GM19455 (cell line): ENCODE results near the gene PRKAG1.
"Not testable (repeated sequence)": the region's sequence is repeated elsewhere in the genome, so short reads cannot be mapped to it uniquely, and the experiment has no call there.

Experiments used
- ATAC-seq: cut with Tn5 transposase; IDR thresholded peaks from one replicate; pipeline ENCODE4 v1.9.1; 2021; ENCODE audit not compliant: unreplicated experiment

Gene PRKAG1

DNA sequence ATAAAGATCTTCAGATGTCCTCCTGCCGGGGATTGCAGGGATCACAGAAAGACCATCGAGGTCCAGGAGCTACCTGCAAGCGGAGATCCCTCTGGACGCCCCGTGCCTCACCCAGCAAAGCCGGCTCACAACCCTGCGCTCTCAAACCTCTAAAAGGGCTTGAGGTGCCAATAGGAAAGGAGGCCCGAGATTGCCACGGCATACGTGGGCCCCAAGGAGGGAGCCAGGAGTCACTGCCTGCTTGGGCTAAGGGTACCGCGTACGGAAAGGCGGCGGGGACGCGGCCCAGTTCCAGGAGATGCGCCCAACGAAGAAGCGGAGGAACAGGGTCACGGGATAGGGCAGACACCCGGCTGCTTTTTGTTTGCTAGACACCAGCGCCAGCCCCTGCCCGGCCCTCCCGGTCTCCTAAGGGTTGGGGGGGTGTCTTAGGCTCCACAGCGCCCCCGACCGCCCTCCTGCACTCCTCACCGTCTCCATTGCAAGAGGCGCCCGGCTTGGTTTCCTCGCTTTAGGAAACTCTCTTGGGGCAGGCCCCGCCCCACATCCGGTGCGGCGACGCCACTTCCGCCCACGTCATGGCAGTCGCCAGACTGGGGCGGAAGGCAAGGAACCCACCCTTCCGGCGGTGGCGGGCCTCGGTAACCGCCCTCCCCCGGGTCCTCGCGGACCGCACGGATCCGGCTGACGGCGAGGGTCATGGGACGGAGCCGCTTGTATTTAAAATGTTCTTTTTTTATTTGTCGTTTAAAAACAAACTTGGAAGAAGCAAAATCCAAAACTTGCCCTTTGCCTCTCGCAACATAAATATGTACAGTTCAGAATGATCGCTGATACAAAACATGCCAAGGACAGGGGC lies at the start of gene PRKAG1:
Gene PRKAG1, minus strand, starts transcription at position 516 of the 859 bp plus-strand sequence. Its CDS starts 36 bp downstream, at position 480.
- ATAC-seq: peak; percentile 90

DNA sequence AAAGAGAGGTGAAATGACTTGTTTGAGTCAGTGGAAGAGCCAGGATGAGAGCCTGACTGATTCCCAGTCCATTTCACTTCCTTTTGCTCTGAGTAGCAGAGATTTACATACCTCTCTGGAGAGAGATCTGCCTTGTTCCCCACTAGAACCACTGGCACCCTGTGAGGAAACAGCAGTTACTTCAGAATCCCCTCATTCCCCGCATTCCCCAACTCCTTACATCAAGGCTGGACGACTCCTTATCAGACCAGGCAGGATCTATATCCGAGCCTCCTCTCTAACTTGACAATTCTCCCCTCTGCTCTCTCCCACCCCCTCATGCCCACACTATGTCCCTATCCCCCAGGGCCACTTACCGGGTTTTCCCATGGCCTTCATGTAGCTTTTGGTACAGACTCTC lies 47.5 kb upstream of the PRKAG1 start:
- no peak for ATAC-seq

DNA sequence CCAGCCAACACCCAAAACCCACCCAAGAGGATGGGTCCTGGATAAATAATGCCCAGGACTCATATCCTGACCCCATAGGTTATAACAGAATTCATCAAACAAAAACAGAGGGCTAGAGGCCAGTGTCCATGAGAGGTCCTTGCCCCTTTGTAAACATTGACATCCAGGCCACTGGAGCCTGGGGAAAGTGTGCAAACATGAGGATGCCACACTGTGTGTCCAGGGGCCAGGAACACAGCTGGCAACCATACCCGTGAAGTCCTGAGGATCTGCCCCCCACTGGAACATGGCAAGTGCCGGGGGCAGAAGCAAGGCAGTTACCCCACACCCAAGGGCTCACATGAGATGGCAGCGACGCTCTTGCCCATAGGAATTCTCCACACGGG lies 46.2 kb upstream of the PRKAG1 start:
- ATAC-seq: no peak

DNA sequence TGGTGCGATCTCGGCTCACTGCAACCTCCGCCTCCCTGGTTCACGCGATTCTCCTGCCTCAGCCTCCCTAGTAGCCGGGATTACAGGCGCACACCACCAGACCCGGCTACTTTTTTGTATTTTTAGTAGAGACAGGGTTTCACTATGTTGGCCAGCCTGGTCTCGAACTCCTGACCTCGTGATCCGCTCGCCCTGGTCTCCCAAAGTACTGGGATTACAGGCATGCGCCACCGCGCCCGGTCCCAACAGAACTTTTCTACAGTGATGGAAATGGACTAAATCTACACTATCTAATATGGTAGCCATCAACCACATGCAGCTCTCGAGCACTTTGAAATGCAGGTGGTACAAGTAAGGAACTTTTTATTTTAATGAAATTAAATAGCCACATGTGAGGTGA lies 43.3 kb upstream of the PRKAG1 start:
- not testable (repeated sequence) for ATAC-seq

DNA sequence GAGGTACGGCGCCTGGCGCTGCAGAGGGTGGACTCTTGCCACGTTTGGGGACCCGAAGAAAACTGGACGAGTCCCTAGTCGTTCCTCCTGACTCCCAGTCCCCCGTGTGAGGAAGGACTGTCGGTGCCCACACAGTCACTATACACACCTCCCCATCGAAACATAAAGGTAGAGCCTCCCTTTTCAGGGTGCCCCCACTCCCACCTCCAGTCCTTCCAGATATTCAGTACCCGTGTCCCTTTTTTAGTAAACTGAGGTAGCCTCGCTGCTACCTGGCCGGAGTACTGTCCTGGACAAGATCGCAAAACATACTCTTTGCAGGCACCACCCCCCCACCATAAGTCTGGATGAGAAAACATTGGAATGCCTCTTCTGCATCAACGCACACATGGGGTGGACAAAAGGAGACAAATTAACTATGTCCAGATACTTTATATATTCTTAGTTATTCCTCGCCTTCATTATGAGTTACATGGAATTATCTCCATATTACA lies 42.6 kb upstream of the PRKAG1 start:
- no peak for ATAC-seq

DNA sequence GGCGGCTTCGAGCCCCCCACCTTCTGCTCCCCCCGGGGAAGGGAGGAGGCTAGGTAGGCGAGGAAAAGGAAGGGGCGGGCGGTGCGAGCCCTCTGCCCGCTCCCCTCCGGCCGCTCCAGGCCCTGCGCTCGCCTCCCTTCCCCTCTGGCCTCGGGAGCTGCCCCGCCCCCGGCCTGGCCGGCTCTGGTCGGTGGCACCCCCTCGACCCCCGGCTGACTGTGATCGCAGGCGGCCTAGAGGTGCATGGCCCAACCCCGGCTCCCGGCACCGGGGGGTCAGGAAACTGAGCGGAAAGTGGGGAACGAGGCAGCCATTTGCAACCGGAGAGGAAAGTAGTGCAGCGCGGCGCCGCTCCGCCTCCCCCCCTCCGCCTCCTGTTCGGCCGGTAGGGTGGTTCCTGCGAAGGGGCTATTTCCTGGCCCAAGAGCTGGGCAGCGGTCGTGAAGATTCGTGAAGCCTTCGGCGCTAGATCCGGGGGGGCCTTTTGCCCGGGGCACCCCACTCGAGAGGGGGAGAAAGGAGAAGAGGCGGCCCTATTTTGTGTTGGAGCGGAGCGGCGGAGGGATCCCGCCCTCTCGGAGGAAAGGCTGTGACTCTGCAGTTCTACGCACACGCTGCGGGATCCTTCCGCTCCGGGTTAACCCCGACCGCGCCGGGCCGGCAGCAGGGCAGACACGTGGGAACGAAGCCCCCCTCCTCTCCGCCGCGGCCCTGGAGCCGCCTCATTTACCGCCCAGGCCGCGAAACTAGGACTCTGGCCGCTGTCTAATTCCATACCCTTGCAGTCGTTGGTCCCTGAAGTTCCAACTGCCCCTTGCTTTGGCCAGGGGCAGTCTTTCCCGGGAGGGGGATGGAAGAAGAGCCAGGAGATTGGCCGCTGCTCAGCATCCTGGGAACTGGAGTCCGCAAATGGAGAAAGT lies 41.9 kb upstream of the PRKAG1 start, which contains the start of gene KMT2D:
Gene KMT2D, minus strand, starts transcription at position 558 of the 920 bp plus-strand sequence. CDS start 5,470 bp downstream, outside the sequence.
- peak; percentile 56 for ATAC-seq

DNA sequence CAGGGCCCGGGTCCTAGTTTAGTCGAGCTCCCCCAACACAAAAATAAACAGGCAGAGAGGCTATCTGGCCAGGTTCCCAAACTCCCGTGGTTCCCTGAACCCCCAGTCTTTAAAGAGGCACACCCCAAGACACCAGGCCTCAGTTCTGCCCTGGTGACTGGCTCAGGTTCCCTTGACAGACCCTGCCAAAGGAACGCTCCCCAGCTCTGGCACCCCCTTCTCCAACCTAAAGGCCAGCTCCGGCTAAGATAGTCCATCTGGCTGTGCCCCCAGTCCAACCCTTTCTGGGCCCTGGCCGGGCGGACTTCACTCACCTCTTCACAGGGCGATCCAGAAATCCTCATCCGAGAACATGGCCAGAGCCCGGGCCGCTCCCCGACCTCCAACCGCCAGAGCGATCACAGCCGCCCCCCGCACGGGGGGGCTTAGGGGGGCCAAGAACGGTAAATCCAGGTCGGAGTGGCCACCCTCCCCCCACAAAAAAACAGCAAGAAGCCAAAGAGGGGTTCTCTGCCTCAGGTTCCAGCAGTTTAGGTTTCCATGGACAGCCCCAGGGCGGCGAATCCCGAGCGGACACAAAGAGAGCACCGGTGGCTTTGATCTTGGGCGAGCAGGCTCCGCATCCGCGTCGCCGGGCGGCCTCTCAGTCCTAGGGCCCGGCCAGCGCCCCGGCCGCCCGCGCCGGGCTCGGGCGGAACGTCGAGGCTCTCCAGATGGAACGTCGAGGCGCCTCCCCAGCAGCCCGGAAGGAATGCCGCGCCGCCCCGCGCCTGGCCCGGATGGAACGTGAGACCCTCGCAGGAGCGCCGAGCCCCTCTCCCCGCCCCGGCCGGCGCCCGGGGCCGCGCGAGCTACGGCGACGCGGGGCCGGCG lies 41.0 kb upstream of the PRKAG1 start:
- peak; percentile 10 for ATAC-seq

DNA sequence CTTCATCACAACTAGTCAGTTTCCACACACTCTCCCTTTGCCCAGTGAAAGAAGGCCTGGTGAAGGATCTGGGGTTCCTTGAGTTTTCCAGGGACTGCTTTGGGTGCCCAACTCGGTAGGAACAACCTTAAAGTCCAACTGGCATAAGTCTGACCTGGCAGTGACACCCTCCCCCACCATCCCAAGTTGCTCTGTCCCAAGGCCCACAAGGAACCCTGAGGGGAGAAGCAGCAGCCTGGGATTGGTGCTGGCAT lies 40.4 kb upstream of the PRKAG1 start:
- no peak for ATAC-seq

DNA sequence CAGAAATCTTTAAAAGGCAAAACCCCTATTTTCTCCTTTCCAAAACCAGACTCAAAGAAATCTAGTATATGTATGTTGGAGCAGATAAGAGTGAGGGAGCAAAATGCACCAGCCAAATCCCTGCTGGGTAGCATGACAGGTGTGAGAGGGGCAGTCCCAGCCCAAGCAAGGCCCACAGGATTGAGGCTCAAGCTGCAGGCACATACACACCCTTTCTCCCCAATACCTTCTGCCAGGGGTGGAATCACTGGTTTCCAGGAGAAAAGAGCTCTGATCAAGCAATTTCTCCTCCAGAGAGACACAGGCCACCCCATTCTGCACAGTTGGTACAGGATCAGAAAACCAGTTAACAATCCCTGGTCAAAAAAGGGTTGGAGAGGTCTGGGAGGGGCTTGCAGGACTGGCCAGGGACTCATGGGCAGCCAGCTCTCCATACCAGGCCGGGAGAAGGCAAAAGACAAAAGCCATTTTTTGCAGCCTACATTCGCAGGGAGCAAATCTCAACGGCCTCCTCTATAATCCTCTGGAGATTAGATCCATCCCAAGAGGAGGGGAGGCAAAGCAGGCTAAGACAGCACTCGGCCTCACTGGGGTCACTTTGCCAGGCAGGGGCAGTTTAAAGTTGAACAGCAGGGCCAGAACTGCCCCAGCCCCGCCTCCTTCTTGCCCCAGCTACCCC lies 39.9 kb upstream of the PRKAG1 start:
- ATAC-seq: no peak

DNA sequence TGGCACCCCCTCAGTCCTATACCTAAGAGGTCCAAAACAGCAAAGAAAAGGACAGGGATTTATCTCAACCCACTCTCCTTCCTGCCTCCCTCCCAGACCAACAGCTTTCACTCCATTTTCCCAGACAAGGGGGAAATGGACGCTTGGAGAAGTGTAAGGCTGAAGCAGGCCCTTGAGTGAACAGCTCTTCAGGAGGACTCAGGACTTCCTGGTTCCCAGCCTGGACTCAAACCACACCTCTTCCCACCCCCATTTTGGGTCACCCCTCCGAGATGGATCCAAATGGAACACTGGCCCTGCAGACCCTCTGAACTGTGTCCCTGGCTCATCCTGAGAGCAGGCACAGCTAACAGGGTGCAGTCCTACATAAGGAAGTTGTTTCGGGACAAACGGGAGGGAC lies 39.3 kb upstream of the PRKAG1 start:
- ATAC-seq: no peak

DNA sequence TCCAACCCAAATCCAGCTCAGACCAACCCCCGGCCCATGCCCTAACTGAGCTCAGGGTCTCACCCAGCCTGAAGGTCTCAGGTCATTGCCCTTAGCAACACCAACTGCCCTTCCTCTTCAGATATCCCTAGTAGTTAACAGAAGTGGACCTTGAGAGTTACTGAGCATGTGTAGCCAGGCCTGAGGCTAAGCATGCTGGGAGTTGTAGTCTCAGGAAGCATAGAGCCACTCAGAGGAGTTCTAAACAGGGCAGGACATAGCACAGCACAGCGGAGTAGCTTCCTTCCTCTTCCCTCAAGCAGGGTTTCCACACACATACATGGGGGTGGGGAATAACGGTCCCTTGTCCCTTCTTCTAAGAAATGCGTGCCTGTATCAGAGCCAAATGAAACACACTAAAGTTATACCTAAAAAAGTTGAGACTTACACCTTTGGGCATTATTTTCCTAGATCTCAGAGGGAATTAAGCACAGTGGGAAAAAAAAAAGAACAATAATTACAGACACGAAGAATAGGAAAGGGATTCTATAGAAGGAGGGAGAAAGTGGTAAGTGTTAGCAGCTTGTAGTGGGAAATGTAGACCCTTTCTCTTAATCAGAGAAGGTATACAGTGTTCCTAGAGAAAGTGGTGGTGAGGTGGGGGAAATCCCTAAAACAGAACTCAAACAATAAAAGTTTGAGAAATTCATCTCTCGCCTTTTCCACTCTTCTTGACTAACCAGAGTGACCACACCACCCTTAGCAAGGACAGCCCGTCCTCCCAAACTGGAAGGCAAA lies 37.6 kb upstream of the PRKAG1 start:
- peak; percentile 60 for ATAC-seq

DNA sequence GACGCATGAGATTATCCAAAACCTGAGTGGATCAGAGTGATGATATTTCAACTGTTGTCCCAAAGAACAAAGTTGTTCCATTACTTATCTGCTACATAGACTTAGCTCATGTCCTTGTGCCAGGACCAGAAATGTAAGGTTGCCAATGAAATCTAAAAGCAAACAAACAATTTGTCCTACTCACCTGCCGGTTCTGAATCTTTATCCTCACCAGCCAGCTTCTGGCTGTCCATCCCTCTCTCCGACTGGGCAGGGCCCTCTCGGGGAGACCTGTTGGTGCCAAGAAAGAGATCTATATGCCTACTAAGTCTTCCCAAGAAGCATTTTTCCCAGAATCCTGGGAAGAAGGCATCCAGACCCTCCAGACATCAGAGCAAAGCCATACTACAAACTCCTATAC lies 36.5 kb upstream of the PRKAG1 start:
- ATAC-seq: no peak

DNA sequence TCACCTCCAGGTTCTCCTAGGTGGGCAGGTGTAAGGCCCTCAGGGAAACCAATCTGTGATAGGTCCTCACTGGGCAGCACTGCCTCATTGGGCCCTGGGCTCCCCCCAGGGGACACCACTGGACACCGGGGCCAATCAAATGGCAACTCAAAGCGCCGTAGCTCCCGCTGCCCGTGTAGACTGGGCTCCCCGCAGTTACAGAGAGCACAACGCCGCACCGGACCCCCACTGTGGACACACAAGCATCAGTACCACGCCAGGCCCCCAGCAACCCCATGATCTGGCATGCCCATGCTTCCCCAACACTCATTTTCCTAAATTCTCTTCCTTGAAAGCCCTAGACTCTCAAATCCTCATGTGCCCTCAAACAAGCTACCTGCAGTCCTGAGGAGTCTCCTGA lies 35.9 kb upstream of the PRKAG1 start:
- no peak for ATAC-seq

DNA sequence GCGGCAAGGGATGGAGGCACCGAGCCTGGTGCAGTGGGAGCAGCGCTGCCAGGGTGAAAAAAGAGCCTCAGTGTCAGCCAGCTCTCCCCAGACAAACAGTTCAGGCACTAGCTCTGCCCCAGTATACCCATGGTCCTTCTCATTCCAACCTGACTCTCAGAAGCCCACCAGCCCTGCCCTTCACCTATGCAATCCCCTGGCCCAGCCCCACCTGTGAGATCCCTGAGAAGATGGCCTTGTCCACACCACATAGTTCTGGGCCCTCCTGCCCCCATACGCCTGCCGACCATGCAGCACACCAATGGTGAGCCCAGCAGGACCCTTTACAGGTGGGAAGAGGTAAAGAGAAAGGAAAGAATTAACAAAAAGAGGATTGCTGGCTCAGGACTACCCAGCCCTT lies 35.5 kb upstream of the PRKAG1 start:
- no peak for ATAC-seq

DNA sequence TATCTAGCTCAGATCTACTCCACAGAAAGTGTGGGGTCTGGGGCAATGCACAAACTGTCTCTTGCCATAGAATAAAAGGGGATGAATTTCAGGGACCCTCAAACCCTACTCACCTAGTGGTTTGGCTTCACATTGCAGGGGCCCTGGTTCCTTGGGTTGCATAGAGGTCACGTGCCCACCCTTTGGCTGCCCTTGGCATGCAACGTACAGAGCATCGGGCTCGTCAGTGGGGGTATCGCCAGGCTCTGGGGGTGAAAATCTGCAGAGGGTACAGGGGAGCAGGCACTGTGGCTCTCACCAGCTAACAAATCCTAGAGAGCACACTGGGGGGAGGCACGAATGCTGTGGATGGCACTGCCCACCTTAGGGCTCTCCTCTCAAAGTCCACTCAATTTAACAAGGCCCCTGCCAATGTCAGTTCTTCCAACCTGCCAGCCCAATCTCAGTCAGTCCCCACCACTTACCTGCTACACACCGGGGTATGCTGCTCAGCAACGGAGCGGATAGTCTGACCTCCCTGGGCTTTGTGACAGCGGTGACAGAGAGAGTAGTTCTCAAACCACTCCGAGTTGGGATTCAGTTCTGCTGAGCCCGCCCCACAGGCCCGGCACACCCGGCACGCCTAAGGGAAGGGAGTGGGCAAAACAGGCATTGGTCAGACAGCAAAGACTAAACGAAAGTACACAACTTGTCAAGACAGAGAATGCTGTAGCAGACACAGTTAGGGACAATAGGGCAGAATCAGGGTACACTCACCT lies 34.1 kb upstream of the PRKAG1 start:
- no peak for ATAC-seq

DNA sequence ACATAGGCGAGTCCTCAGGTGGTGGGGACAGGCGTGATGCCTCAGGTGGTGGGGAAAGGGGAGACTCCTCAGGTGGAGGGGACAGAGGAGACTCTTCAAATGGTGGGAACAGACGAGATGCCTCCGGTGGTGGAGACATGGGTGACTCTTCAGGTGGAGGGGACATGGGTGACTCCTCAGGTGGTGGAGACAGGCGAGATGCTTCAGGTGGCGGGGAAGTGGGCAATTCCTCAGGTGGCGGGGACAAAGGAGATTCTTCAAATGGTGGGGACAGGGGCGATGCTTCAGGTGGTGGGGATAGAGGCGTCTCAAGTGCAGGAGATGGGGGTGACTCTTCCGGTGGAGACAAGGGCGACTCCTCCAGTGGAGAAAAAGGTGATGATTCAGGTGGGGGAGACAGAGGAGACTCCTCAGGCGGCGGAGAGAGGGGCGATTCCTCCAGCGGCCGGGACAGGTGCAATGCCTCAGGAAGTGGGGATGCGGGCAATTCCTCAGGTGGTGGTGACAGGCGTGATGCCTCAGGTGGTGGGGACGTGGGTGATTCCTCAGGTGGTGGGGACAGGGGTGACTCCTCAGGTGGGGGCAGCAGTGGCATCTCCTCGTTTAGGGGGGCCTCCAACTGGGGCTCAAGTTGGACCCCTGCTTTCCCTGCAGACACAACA lies 33.3 kb upstream of the PRKAG1 start:
- ATAC-seq: no peak

DNA sequence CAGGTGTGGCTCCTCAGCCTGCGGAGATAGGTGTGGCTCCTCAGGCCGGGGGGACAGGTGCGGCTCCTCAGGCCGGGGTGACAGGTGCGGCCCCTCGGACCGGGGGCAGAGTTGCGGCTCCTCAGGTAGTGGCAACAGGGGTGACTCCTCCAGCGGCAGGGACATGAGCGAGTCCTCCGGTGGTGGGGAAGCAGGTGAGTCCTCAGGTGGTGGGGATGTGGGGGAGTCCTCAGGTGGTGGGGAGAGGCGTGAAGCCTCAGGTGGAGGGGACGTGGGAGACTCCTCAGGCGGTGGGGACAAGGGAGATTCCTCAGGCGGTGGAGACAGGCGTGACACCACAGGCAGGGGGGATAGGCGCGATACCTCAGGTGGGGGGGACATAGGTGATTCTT lies 32.8 kb upstream of the PRKAG1 start:
- ATAC-seq: no peak
